HepG2 (cell line): ENCODE results near the gene NRN1.

Experiments used
- EP300 ChIP-seq, 3 experiments: sonication (generic) in 1 of 3; formaldehyde crosslinking in 1 of 3; IDR thresholded peaks; 2 replicates each; pipeline versions ENCODE4 v1.5.1 to v1.6.1; 2011 to 2020; ENCODE audit warnings: low read depth in 2 of 3, low read length in 2 of 3, borderline replicate concordance in 1 of 3, improper control_type of control experiment in 1 of 3, mild to moderate bottlenecking in 1 of 3, missing genetic modification reagents in 1 of 3, moderate library complexity in 1 of 3
- KDM5B ChIP-seq: sonication (generic); formaldehyde crosslinking; IDR thresholded peaks from 2 replicates; pipeline ENCODE4 v1.4.0; 2020; ENCODE audit warnings: missing genetic modification reagents, mild to moderate bottlenecking, borderline replicate concordance
- NFATC3 ChIP-seq: sonication (generic); formaldehyde crosslinking; IDR thresholded peaks from 2 replicates; pipeline ENCODE4 v1.5.1; 2020; ENCODE audit warnings: mild to moderate bottlenecking, missing genetic modification reagents
- NONO ChIP-seq, 2 experiments: fragments of 450-650 bp in 1 of 2; sonication (generic) in 1 of 2; formaldehyde crosslinking in 1 of 2; IDR thresholded peaks in 1 of 2; conservative IDR thresholded peaks in 1 of 2; 2 replicates each; pipeline versions ENCODE4 v1.6.1 to v1.8.0; 2017 to 2022; ENCODE audit warnings: mild to moderate bottlenecking in 1 of 2, missing genetic modification reagents in 1 of 2, moderate library complexity in 1 of 2
- RCOR2 ChIP-seq: IDR thresholded peaks from 2 replicates; pipeline ENCODE4 v1.6.1; 2016; ENCODE audit warnings: missing biosample characterization, missing genetic modification reagents
- SP140L ChIP-seq: sonication (generic); formaldehyde crosslinking; IDR thresholded peaks from 2 replicates; pipeline ENCODE4 v1.4.0; 2020; ENCODE audit warnings: missing genetic modification reagents, borderline replicate concordance
- TAF1 ChIP-seq: sonication (generic); formaldehyde crosslinking; IDR thresholded peaks from 2 replicates; pipeline ENCODE4 v1.4.0; 2020; ENCODE audit warnings: missing genetic modification reagents
- ZNF484 ChIP-seq: sonication (generic); formaldehyde crosslinking; IDR thresholded peaks from 2 replicates; pipeline ENCODE4 v1.5.1; 2020; ENCODE audit warnings: mild to moderate bottlenecking, low read depth, missing genetic modification reagents, borderline replicate concordance
- TF ChIP-seq, protein P1 (sequence below): sonication (generic); formaldehyde crosslinking; IDR thresholded peaks from 2 replicates; pipeline ENCODE4 v1.4.0; 2020; ENCODE audit warnings: mild to moderate bottlenecking, missing genetic modification reagents
- TF ChIP-seq, protein P2 (sequence below), 2 experiments: IDR thresholded peaks; 2 replicates each; pipeline ENCODE4 v1.6.1; 2011 to 2012; ENCODE audit warnings: low read length in 2 of 2, borderline replicate concordance in 1 of 2, low read depth in 1 of 2, mild to moderate bottlenecking in 1 of 2, moderate library complexity in 1 of 2
- TF ChIP-seq, protein P3 (sequence below): sonication (generic); formaldehyde crosslinking; IDR thresholded peaks from 2 replicates; pipeline ENCODE4 v1.5.0; 2020; ENCODE audit warnings: missing genetic modification reagents
- TF ChIP-seq, protein P4 (sequence below): sonication (generic); formaldehyde crosslinking; IDR thresholded peaks from 2 replicates; pipeline ENCODE4 v1.5.0; 2020; ENCODE audit warnings: mild to moderate bottlenecking, missing genetic modification reagents, moderate library complexity

DNA sequence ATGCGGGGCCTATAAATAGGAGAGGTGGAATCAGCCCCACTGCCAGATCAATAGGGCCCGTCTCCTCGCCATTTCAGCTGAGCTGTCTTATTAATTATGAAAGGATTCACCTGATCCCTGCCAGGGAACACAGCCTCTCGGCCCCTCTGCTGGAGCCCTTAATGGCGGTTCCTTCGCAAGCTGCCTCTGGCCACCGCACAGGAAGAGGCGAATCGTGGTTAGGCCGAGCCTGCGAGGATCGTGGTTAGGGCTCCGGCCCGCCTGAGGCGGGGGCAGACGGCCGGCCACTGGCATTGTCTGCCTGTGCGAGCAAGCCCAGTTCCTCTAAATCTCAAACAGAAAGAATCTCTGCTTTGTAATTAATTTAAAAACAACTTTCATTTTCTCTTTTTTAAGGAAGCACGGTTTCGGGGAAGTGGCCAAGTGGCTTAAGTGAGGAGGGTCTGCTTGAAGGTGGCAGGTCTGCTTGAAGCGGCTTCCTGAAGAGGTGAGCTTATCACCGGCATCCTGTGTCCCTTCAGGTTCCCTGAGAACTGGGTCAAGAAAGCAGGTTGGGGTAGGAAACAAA lies 9.2 kb downstream of the NRN1 start:
- TF ChIP-seq, protein P1, sequence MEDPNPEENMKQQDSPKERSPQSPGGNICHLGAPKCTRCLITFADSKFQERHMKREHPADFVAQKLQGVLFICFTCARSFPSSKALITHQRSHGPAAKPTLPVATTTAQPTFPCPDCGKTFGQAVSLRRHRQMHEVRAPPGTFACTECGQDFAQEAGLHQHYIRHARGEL (CRISPR knock-in tag) = no peak
- TF ChIP-seq NFATC3 (CRISPR knock-in tag) (no peak), SP140L (CRISPR knock-in tag) (no peak), EP300 (IDR thresholded peaks at IDR 0.05; ENCODE audit: low read depth in 2 of 2, low read length in 2 of 2) (no peak), EP300 (CRISPR knock-in tag; IDR thresholded peaks at IDR 0.05; ENCODE audit: borderline replicate concordance) (no peak), KDM5B (CRISPR knock-in tag) (no peak), TAF1 (CRISPR knock-in tag) (no peak), RCOR2 (CRISPR knock-in tag) (no peak), ZNF484 (CRISPR knock-in tag) (no peak), NONO (IDR thresholded peaks at IDR 0.05) (no peak), NONO (CRISPR knock-in tag; conservative IDR thresholded peaks at IDR 0.05) (no peak)
- TF ChIP-seq, protein P2, sequence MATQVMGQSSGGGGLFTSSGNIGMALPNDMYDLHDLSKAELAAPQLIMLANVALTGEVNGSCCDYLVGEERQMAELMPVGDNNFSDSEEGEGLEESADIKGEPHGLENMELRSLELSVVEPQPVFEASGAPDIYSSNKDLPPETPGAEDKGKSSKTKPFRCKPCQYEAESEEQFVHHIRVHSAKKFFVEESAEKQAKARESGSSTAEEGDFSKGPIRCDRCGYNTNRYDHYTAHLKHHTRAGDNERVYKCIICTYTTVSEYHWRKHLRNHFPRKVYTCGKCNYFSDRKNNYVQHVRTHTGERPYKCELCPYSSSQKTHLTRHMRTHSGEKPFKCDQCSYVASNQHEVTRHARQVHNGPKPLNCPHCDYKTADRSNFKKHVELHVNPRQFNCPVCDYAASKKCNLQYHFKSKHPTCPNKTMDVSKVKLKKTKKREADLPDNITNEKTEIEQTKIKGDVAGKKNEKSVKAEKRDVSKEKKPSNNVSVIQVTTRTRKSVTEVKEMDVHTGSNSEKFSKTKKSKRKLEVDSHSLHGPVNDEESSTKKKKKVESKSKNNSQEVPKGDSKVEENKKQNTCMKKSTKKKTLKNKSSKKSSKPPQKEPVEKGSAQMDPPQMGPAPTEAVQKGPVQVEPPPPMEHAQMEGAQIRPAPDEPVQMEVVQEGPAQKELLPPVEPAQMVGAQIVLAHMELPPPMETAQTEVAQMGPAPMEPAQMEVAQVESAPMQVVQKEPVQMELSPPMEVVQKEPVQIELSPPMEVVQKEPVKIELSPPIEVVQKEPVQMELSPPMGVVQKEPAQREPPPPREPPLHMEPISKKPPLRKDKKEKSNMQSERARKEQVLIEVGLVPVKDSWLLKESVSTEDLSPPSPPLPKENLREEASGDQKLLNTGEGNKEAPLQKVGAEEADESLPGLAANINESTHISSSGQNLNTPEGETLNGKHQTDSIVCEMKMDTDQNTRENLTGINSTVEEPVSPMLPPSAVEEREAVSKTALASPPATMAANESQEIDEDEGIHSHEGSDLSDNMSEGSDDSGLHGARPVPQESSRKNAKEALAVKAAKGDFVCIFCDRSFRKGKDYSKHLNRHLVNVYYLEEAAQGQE (IDR thresholded peaks at IDR 0.05; ENCODE audit: borderline replicate concordance in 1 of 2, low read depth in 1 of 2, low read length in 2 of 2) = no peak
- TF ChIP-seq, protein P3, sequence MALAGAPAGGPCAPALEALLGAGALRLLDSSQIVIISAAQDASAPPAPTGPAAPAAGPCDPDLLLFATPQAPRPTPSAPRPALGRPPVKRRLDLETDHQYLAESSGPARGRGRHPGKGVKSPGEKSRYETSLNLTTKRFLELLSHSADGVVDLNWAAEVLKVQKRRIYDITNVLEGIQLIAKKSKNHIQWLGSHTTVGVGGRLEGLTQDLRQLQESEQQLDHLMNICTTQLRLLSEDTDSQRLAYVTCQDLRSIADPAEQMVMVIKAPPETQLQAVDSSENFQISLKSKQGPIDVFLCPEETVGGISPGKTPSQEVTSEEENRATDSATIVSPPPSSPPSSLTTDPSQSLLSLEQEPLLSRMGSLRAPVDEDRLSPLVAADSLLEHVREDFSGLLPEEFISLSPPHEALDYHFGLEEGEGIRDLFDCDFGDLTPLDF (CRISPR knock-in tag) = no peak
- TF ChIP-seq, protein P4, sequence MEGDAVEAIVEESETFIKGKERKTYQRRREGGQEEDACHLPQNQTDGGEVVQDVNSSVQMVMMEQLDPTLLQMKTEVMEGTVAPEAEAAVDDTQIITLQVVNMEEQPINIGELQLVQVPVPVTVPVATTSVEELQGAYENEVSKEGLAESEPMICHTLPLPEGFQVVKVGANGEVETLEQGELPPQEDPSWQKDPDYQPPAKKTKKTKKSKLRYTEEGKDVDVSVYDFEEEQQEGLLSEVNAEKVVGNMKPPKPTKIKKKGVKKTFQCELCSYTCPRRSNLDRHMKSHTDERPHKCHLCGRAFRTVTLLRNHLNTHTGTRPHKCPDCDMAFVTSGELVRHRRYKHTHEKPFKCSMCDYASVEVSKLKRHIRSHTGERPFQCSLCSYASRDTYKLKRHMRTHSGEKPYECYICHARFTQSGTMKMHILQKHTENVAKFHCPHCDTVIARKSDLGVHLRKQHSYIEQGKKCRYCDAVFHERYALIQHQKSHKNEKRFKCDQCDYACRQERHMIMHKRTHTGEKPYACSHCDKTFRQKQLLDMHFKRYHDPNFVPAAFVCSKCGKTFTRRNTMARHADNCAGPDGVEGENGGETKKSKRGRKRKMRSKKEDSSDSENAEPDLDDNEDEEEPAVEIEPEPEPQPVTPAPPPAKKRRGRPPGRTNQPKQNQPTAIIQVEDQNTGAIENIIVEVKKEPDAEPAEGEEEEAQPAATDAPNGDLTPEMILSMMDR (CRISPR knock-in tag) = no peak
